Panc1 (cell line): ENCODE data around the gene ZNF501. TPM values are rescaled to one million over a fixed set of nuclear protein-coding genes. Genes with fewer than 3 reads are reported as not detected.

Source experiments
- ATAC-seq: fragments of 200-7000 bp; cut with Tn5 transposase; 2 replicates; pipeline ENCODE4 v1.9.1; 2020; ENCODE audit warnings: mild to moderate bottlenecking, moderate library complexity
- BruUV-seq: library from RNA; stranded (reverse); fragments of 400-500 nt; replicated peaks from 2 replicates; lab custom pipeline; 2021; lab: Mats Ljungman, UMichigan
- CTCF ChIA-PET: fragments of 300-600 bp; sonication (Branson Sonifier 250); formaldehyde crosslinking; loops from one replicate; lab custom pipeline; 2022; ENCODE audit warnings: antibody characterized with exemption; lab: Charles Lee
- POLR2A ChIA-PET: fragments of 300-600 bp; sonication (Branson Sonifier 250); formaldehyde crosslinking; loops from one replicate; lab custom pipeline; 2022; ENCODE audit warnings: antibody characterized with exemption; lab: Charles Lee
- DNase-seq: peaks from one replicate; pipeline ENCODE4 v3.0.0-alpha.2; 2010; ENCODE audit warnings: low read depth, low spot score
- H3K27ac ChIP-seq: 2 replicates; pipeline ENCODE4 v1.5.1; 2011; ENCODE audit warnings: mild to moderate bottlenecking, low read length, inconsistent platforms
- H3K27me3 ChIP-seq: fragments of 200-500 bp; sonication (Bioruptor generic); 2 replicates; pipeline ENCODE4 v1.6.0; 2014; ENCODE audit warnings: low read length, inconsistent platforms; ENCODE audit not compliant: control insufficient read depth, insufficient read depth
- H3K36me3 ChIP-seq: fragments of 200-500 bp; sonication (Bioruptor generic); 2 replicates; pipeline ENCODE4 v1.5.1; 2014; ENCODE audit warnings: inconsistent platforms, mild to moderate bottlenecking, low read length, moderate library complexity; ENCODE audit not compliant: control insufficient read depth, insufficient read depth
- H3K4me1 ChIP-seq: 2 replicates; pipeline ENCODE4 v1.5.1; 2011; ENCODE audit warnings: inconsistent platforms, mild to moderate bottlenecking, low read length, moderate library complexity; ENCODE audit not compliant: control insufficient read depth, insufficient read depth
- H3K4me3 ChIP-seq, 2 experiments: 2 replicates each; pipeline ENCODE4 v1.5.1; 2011 to 2012; ENCODE audit warnings: low read depth in 2 of 2, low read length in 2 of 2, mild to moderate bottlenecking in 2 of 2, inconsistent platforms in 1 of 2, moderate library complexity in 1 of 2
- H3K9me3 ChIP-seq: fragments of 200-500 bp; sonication (Bioruptor generic); 2 replicates; pipeline ENCODE4 v1.5.1; 2014; ENCODE audit warnings: low read depth, mild to moderate bottlenecking, inconsistent platforms, low read length, moderate library complexity; ENCODE audit not compliant: control insufficient read depth, insufficient read depth
- CTCF ChIP-seq: fragments of 450-650 bp; IDR thresholded peaks from 2 replicates; pipeline ENCODE4 v1.5.1; 2017; ENCODE audit warnings: mild to moderate bottlenecking
- POLR2AphosphoS5 ChIP-seq: IDR thresholded peaks from 2 replicates; pipeline ENCODE4 v1.6.1; 2012; ENCODE audit warnings: mild to moderate bottlenecking, low read depth, low read length, moderate library complexity
- REST ChIP-seq, 2 experiments: IDR thresholded peaks; 2 replicates each; pipeline ENCODE4 v1.6.1; 2011 to 2012; ENCODE audit warnings: low read depth in 2 of 2, control low read depth in 1 of 2, low read length in 1 of 2, mild to moderate bottlenecking in 1 of 2, moderate library complexity in 1 of 2; ENCODE audit not compliant: insufficient read depth in 1 of 2
- SIN3A ChIP-seq: IDR thresholded peaks from 2 replicates; pipeline ENCODE4 v1.6.1; 2012; ENCODE audit warnings: low read depth, mild to moderate bottlenecking, low read length, moderate library complexity, borderline replicate concordance; ENCODE audit not compliant: insufficient read depth
- TCF7L2 ChIP-seq: IDR thresholded peaks from 2 replicates; pipeline ENCODE4 v1.6.1; 2011; ENCODE audit warnings: mild to moderate bottlenecking, low read depth, low read length, inconsistent platforms
- in situ Hi-C: cut with HindIII; loops from 2 replicates; pipeline ENCODE4 v1.10.0; 2016; ENCODE audit warnings: low sequenced_read_pairs, low pct_unique_long_range_greater_than_20kb
- intact Hi-C: fragments of 100-400 bp; cut with micrococcal nuclease; formaldehyde crosslinking; loops from one replicate; pipeline ENCODE4 v1.10.0; 2022; ENCODE audit not compliant: unreplicated experiment
- total RNA-seq: library from RNA; stranded (reverse); gene quantifications from one replicate; pipeline ENCODE4 v1.2.1, GENCODE V29; 2021; ENCODE audit not compliant: unreplicated experiment

The ZNF501 gene
- total RNA-seq, 1 experiment from 2014 or later: 0.15 TPM

DNA sequence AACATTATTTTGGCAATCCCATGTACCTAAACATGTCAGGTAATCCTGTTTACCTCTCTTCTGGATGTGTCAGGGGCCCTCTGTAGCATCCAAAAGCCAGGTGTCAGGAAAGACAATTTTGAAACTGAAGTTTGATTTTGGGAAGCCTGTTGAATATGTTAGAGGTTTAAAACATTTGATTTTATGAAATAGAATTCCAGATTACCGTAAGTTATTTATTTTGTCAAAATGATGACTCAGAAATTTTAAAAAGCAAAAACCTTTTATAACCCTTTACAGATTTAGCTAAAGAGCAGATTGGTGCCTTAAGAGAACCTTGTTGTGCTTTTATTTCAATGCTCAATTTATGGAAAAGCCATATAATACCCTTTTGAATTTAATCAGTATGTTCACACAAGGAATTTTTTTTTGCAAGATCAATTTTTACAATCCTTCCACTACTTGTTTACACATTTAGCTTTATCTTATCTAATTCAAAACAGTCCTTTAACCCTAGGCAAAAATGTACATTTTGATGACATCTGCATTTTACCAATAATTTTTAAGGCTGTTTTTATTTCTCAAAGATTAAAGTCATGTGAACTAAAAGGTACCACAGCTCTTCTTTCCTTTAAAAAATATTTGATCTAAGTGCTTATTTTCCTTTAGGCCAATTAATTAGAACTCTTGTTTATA is 42.1 kb downstream of the ZNF501 start:
- Histone ChIP-seq H3K4me3 (no peak overlapping the region), H3K27me3 (no peaks in the 10 kb centered on the region), H3K9me3 (peaks cover 35% of the 10 kb centered on the region), H3K27ac (no peak overlapping the region), H3K36me3 (no peaks in the 10 kb centered on the region), H3K4me1 (no peaks in the 10 kb centered on the region)
- TF ChIP-seq CTCF (no peak), POLR2AphosphoS5 (no peak), REST (IDR thresholded peaks at IDR 0.05; ENCODE audit: insufficient read depth in 1 of 2, low read depth in 2 of 2, low read length in 1 of 2) (no peak), TCF7L2 (no peak), SIN3A (no peak)
- DNase-seq: no peak
- in situ Hi-C loops: no loop called here
- ChIA-PET POLR2A (no interaction called here), CTCF (no interaction called here)
- intact Hi-C loops: no loop called here
- no TSS peak for BruUV-seq
- ATAC-seq: no peak

DNA sequence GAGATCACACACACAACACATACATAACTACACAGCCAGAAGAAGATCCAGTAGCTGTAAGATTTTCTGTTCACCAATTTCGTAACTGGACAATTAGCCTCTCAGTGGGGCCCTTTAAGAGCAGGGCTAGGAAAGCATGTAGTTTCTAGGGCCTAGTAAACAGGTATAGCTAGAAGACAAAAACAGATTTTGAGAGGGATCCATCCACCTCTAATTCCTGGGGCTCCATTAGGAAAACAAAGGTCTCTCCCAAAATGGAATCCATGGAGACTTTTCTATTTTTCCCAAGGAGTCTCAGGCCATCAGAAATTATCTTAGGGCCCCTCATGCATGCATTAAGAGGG is 42.6 kb downstream of the ZNF501 start:
- H3K9me3 ChIP-seq: peaks cover 35% of the 10 kb centered on the region
- DNase-seq: no peak
- no peaks in the 10 kb centered on the region for H3K27me3 ChIP-seq
- H3K4me3 ChIP-seq: no peak overlapping the region
- no peaks in the 10 kb centered on the region for H3K4me1 ChIP-seq
- H3K36me3 ChIP-seq: peaks cover 3% of the 10 kb centered on the region; the same call in 1 of the 2 replicates
- no peak overlapping the region for H3K27ac ChIP-seq
- intact Hi-C loops (no loop called here), in situ Hi-C loops (no loop called here)
- ATAC-seq: no peak
- POLR2A ChIA-PET: no interaction called here
- TF ChIP-seq POLR2AphosphoS5 (no peak), TCF7L2 (no peak), CTCF (no peak), REST (IDR thresholded peaks at IDR 0.05; ENCODE audit: insufficient read depth in 1 of 2, low read depth in 2 of 2, low read length in 1 of 2) (no peak), SIN3A (no peak)
- no TSS peak for BruUV-seq
- CTCF ChIA-PET: no interaction called here
